Liver (tissue), 9 donors: Measurements from ENCODE around the gene TLCD3A. TPM values are rescaled to one million over a fixed set of nuclear protein-coding genes. Genes with fewer than 3 reads are reported as not detected.

Source experiments
- DNase-seq: peaks from one replicate; pipeline ENCODE4 v3.0.0-alpha.2; 2017; ENCODE audit warnings: low spot score
- H3K27ac ChIP-seq, 2 donors: one replicate each; pipeline ENCODE4 v1.7.0; 2013; ENCODE audit warnings: inconsistent platforms in 2 of 2, low read length in 2 of 2, control low read depth in 1 of 2, low read depth in 1 of 2, mild to moderate bottlenecking in 1 of 2
- H3K27me3 ChIP-seq, 4 donors: one replicate each; pipeline versions ENCODE4 v1.6.1 to v1.7.0; 2013; ENCODE audit warnings: low read length in 3 of 4, inconsistent platforms in 1 of 4, mild to moderate bottlenecking in 1 of 4, moderate library complexity in 1 of 4; ENCODE audit not compliant: control insufficient read depth in 4 of 4, insufficient read depth in 4 of 4
- H3K36me3 ChIP-seq, 4 donors: one replicate each; pipeline versions ENCODE4 v1.6.1 to v1.7.0; 2013; ENCODE audit warnings: low read length in 3 of 4, mild to moderate bottlenecking in 3 of 4, low read depth in 1 of 4, moderate library complexity in 1 of 4; ENCODE audit not compliant: control insufficient read depth in 4 of 4, insufficient read depth in 3 of 4
- H3K4me1 ChIP-seq, 4 donors: one replicate each; pipeline versions ENCODE4 v1.6.1 to v1.7.0; 2013; ENCODE audit warnings: low read length in 3 of 4, mild to moderate bottlenecking in 3 of 4, moderate library complexity in 1 of 4; ENCODE audit not compliant: control insufficient read depth in 4 of 4, insufficient read depth in 4 of 4
- H3K4me3 ChIP-seq, 3 donors: one replicate each; pipeline versions ENCODE4 v1.6.1 to v1.7.0; 2013; ENCODE audit warnings: low read length in 3 of 3, control low read depth in 1 of 3, low read depth in 1 of 3, mild to moderate bottlenecking in 1 of 3
- H3K9ac ChIP-seq, 2 donors: one replicate each; pipeline ENCODE4 v1.7.0; 2013; ENCODE audit warnings: low read length in 2 of 2, mild to moderate bottlenecking in 2 of 2, moderate library complexity in 2 of 2, control low read depth in 1 of 2, low read depth in 1 of 2
- H3K9me3 ChIP-seq, 4 donors: one replicate each; pipeline versions ENCODE4 v1.6.1 to v1.7.0; 2013; ENCODE audit warnings: low read length in 3 of 4; ENCODE audit not compliant: control insufficient read depth in 4 of 4
- FOXA2 ChIP-seq: IDR thresholded peaks from 2 replicates; pipeline ENCODE4 v1.6.1; 2016; ENCODE audit warnings: antibody characterized with exemption
- GABPA ChIP-seq, 2 donors: IDR thresholded peaks in 1 of 2; conservative IDR thresholded peaks in 1 of 2; 2 replicates each; pipeline ENCODE4 v1.6.1; 2016; ENCODE audit warnings: antibody characterized with exemption in 2 of 2, mild to moderate bottlenecking in 1 of 2, moderate library complexity in 1 of 2
- HNF4A ChIP-seq, 2 donors: conservative IDR thresholded peaks; 2 replicates each; pipeline ENCODE4 v1.6.1; 2016; ENCODE audit warnings: antibody characterized with exemption in 2 of 2, mild to moderate bottlenecking in 2 of 2
- JUND ChIP-seq, 2 donors: IDR thresholded peaks; 2 replicates each; pipeline ENCODE4 v1.6.1; 2016; ENCODE audit warnings: antibody characterized with exemption in 2 of 2
- MAX ChIP-seq: IDR thresholded peaks from 2 replicates; pipeline ENCODE4 v1.6.1; 2016; ENCODE audit warnings: antibody characterized with exemption
- NR2F2 ChIP-seq: IDR thresholded peaks from 2 replicates; pipeline ENCODE4 v1.6.1; 2016; ENCODE audit warnings: antibody characterized with exemption
- RAD21 ChIP-seq, 2 donors: IDR thresholded peaks; 2 replicates each; pipeline ENCODE4 v1.6.1; 2016; ENCODE audit warnings: antibody characterized with exemption in 2 of 2, mild to moderate bottlenecking in 2 of 2
- REST ChIP-seq: IDR thresholded peaks from 2 replicates; pipeline ENCODE4 v1.6.1; 2016; ENCODE audit warnings: antibody characterized with exemption, mild to moderate bottlenecking
- RXRA ChIP-seq, 2 donors: IDR thresholded peaks; 2 replicates each; pipeline ENCODE4 v1.6.1; 2017 to 2018; ENCODE audit warnings: antibody characterized with exemption in 2 of 2, mild to moderate bottlenecking in 1 of 2
- YY1 ChIP-seq: IDR thresholded peaks from 2 replicates; pipeline ENCODE4 v1.6.1; 2016; ENCODE audit warnings: antibody characterized with exemption, mild to moderate bottlenecking
- ZBTB33 ChIP-seq: IDR thresholded peaks from 2 replicates; pipeline ENCODE4 v1.6.1; 2016; ENCODE audit warnings: antibody characterized with exemption
- WGBS: extraction: QIAGEN DNeasy Blood & Tissue Kit; methylation state at CpG from one replicate; pipeline ENCODE4 v1.1.7; 2013; 5-methylcytosine and 5-hydroxymethylcytosine counted together
- polyA plus RNA-seq, 2 donors: library from polyadenylated mRNA; stranded (reverse) in 1 of 2; unstranded in 1 of 2; fragments of 200-250 nt in 1 of 2; fragments of >200 nt in 1 of 2; fragmentation: Nextera tagmentation in 1 of 2; extraction: Ambion mirVana in 1 of 2; gene quantifications; one replicate each; pipeline versions ENCODE4 v1.2.1 to v1.2.3, GENCODE V29; 2013 to 2015
- total RNA-seq, 2 donors: library from RNA; depleted of rRNA; stranded (reverse); fragments of >200 nt; gene quantifications; one replicate each; pipeline ENCODE4 v1.2.3, GENCODE V29; 2014
- donor health status: healthy.
- donor health status: healthy.
- donor health status: healthy.
- donor health status: healthy.
- donor health status: healthy.

TLCD3A gene
- total and polyA plus RNA-seq, 4 donors: 0.57 to 2.3 (median 1.5) TPM

- H3K4me1 ChIP-seq: no peaks in the 10 kb centered on the region
- no peak overlapping the region for H3K9ac ChIP-seq
- H3K9me3 ChIP-seq: no peaks in the 10 kb centered on the region
- WGBS: 86% methylated on average over 17 of the region's 17 CpGs
- TF ChIP-seq RXRA (IDR thresholded peaks at IDR 0.05) (no peak), FOXA2 (no peak), ZBTB33 (no peak), GABPA (IDR thresholded peaks at IDR 0.05 in 1 of 2, conservative IDR thresholded peaks at IDR 0.05 in 1 of 2) (no peak), YY1 (no peak), JUND (IDR thresholded peaks at IDR 0.05) (no peak), HNF4A (conservative IDR thresholded peaks at IDR 0.05) (no peak), REST (no peak)
- DNase-seq: no peak
- peaks cover 6 to 41% (median 13%) of the 10 kb centered on the region in 4 donors for H3K36me3 ChIP-seq
- no peak overlapping the region for H3K27ac ChIP-seq
- no peak overlapping the region for H3K4me3 ChIP-seq
- no peaks in the 10 kb centered on the region for H3K27me3 ChIP-seq
Measured at GRCh38 chr17:689556-690275, 42.7 kb upstream of the TLCD3A start.

- no peak overlapping the region for H3K9ac ChIP-seq
- H3K9me3 ChIP-seq: no peaks in the 10 kb centered on the region
- DNase-seq: no peak
- no peaks in the 10 kb centered on the region for H3K27me3 ChIP-seq
- peaks cover 9 to 44% (median 14%) of the 10 kb centered on the region in 4 donors for H3K36me3 ChIP-seq
- H3K4me3 ChIP-seq: no peak overlapping the region
- WGBS: 95% methylated on average over 9 of the region's 9 CpGs
- TF ChIP-seq MAX (no peak), YY1 (no peak), ZBTB33 (no peak), RXRA (IDR thresholded peaks at IDR 0.05) (no peak), JUND (IDR thresholded peaks at IDR 0.05) (no peak), NR2F2 (no peak), HNF4A (conservative IDR thresholded peaks at IDR 0.05) (no peak), RAD21 (IDR thresholded peaks at IDR 0.05) (no peak)
- no peaks in the 10 kb centered on the region for H3K4me1 ChIP-seq
- no peak overlapping the region for H3K27ac ChIP-seq
Measured at GRCh38 chr17:690361-690760, 42.0 kb upstream of the TLCD3A start.
